Measurements from ENCODE around the gene ACTL6B. TPM values are rescaled to one million over a fixed set of nuclear protein-coding genes. Genes with fewer than 3 reads are reported as not detected.
"Not testable (repeated sequence)": the region's sequence is repeated elsewhere in the genome, so short reads cannot be mapped to it uniquely, and the experiment has no call there.

The ACTL6B gene
- polyA plus RNA-seq (2011; rRNA removed): not detected in 2 replicates
- polyA minus RNA-seq (2011; rRNA and poly(A)+ RNA removed): not detected in 2 replicates

GRCh38 chr7:100655908-100656674 is at the start of gene ACTL6B:
TSS of gene ACTL6B (minus strand) at chr7:100656448. CDS start at chr7:100656354, 94 bp downstream.
- TF ChIP-seq CTCF (IDR thresholded peaks at IDR 0.05; ENCODE audit: insufficient read depth, low read depth, low read length): no peak
- no peak within 1 kb of the TSS for H3K4me3 ChIP-seq (ENCODE audit: low read depth, low read length)
- no peak for DNase-seq (ENCODE audit: low read depth)
- POLR2A ChIA-PET: no interaction called here
- peaks cover 4% of the 10 kb centered on the region for H3K27me3 ChIP-seq (ENCODE audit: control insufficient read depth, insufficient read depth, low read length)
- CTCF ChIA-PET: interaction anchor here (1.2 kb wide), 1 partner anchor 23 kb away, joined by 3 read pairs; no protein-coding TSS in a partner anchor
- H3K36me3 ChIP-seq (ENCODE audit: control insufficient read depth, insufficient read depth, low read length): no peaks in the 10 kb centered on the region

- Histone ChIP-seq H3K36me3 (ENCODE audit: control insufficient read depth, insufficient read depth, low read length) (no peaks in the 10 kb centered on the region), H3K27me3 (ENCODE audit: control insufficient read depth, insufficient read depth, low read length) (no peaks in the 10 kb centered on the region), H3K4me3 (ENCODE audit: low read depth, low read length) (peak overlapping the region; percentile 97)
- ChIA-PET CTCF (interaction anchor here (0.6 to 3.6 kb wide), 54 partner anchors 9 to 1740 kb away, joined by 3 to 112 read pairs (median 4); partner anchors contain the start of genes EPHB4, EPO, FBXO24 and GIGYF1), POLR2A (interaction anchor here (0.5 to 1.2 kb wide), 4 partner anchors 24 to 184 kb away, joined by 3 to 8 read pairs (median 6); partner anchors contain the start of genes EPHB4, SLC12A9 and UFSP1)
- peak; percentile 96 for TF ChIP-seq CTCF (IDR thresholded peaks at IDR 0.05; ENCODE audit: insufficient read depth, low read depth, low read length)
- DNase-seq (ENCODE audit: low read depth): peak; percentile 18
Observed at GRCh38 chr7:100705320-100705752, 49.1 kb upstream of the ACTL6B start.

- DNase-seq (ENCODE audit: low read depth); H3K36me3 ChIP-seq (ENCODE audit: control insufficient read depth, insufficient read depth, low read length); H3K27me3 ChIP-seq (ENCODE audit: control insufficient read depth, insufficient read depth, low read length); POLR2A ChIA-PET; H3K4me3 ChIP-seq (ENCODE audit: low read depth, low read length): not testable (repeated sequence)
- CTCF ChIA-PET: interaction anchor here (0.6 to 1.9 kb wide), 4 partner anchors 9 to 158 kb away, joined by 3 to 9 read pairs (median 6); partner anchors contain the start of gene SLC12A9
Observed at GRCh38 chr7:100701089-100701488, 44.8 kb upstream of the ACTL6B start.

GRCh38 chr7:100699018-100699417 is 42.8 kb upstream of the ACTL6B start:
- Histone ChIP-seq H3K27me3 (ENCODE audit: control insufficient read depth, insufficient read depth, low read length) (no peaks in the 10 kb centered on the region; the same call in 1 of the 2 replicates), H3K36me3 (ENCODE audit: control insufficient read depth, insufficient read depth, low read length) (no peaks in the 10 kb centered on the region), H3K4me3 (ENCODE audit: low read depth, low read length) (no peak overlapping the region)
- no peak for DNase-seq (ENCODE audit: low read depth)
- CTCF ChIA-PET: interaction anchor here (2.3 kb wide), 1 partner anchor 153 kb away, joined by 8 read pairs; the partner anchor contains the start of gene SLC12A9
- no peak for TF ChIP-seq CTCF (IDR thresholded peaks at IDR 0.05; ENCODE audit: insufficient read depth, low read depth, low read length)
- POLR2A ChIA-PET: no interaction called here

GRCh38 chr7:100696123-100696521 is 39.9 kb upstream of the ACTL6B start:
- CTCF ChIA-PET: interaction anchor here (1.8 to 10.3 kb wide), 2 partner anchors 9 to 132 kb away, joined by 5 to 84 read pairs; partner anchors contain the start of gene POP7
- no peak for TF ChIP-seq CTCF (IDR thresholded peaks at IDR 0.05; ENCODE audit: insufficient read depth, low read depth, low read length)
- POLR2A ChIA-PET: no interaction called here
- Histone ChIP-seq H3K36me3 (ENCODE audit: control insufficient read depth, insufficient read depth, low read length) (peaks cover 1% of the 10 kb centered on the region; the same call in 1 of the 2 replicates), H3K4me3 (ENCODE audit: low read depth, low read length) (no peak overlapping the region), H3K27me3 (ENCODE audit: control insufficient read depth, insufficient read depth, low read length) (no peaks in the 10 kb centered on the region; the same call in 1 of the 2 replicates)
- DNase-seq (ENCODE audit: low read depth): no peak

Data from BJ (cell line).